Upper lobe of right lung (tissue), 1 donor: ENCODE results near the gene MARCO. TPM values are rescaled to one million over a fixed set of nuclear protein-coding genes. Genes with fewer than 3 reads are reported as not detected.
"Not testable (repeated sequence)": the region's sequence is repeated elsewhere in the genome, so short reads cannot be mapped to it uniquely, and the experiment has no call there.

Source experiments
- ATAC-seq: fragments of 200-7000 bp; cut with Tn5 transposase; one replicate; pipeline ENCODE4 v1.9.1; 2020; ENCODE audit warnings: mild to moderate bottlenecking, moderate library complexity
- DNase-seq: peaks from one replicate; pipeline ENCODE4 v3.0.0-alpha.2; 2020
- H3K27ac ChIP-seq: fragments of 200-600 bp; one replicate; pipeline ENCODE4 v1.8.0; 2022
- H3K27me3 ChIP-seq: fragments of 200-600 bp; one replicate; pipeline ENCODE4 v1.8.0; 2022; ENCODE audit warnings: mild to moderate bottlenecking
- H3K36me3 ChIP-seq: fragments of 200-600 bp; one replicate; pipeline ENCODE4 v1.8.0; 2022
- H3K4me1 ChIP-seq: fragments of 200-600 bp; one replicate; pipeline ENCODE4 v1.8.0; 2022
- H3K4me3 ChIP-seq: fragments of 200-600 bp; one replicate; pipeline ENCODE4 v1.8.0; 2022; ENCODE audit warnings: mild to moderate bottlenecking
- H3K9me3 ChIP-seq: fragments of 200-600 bp; one replicate; pipeline ENCODE4 v1.8.0; 2022
- intact Hi-C: fragments of 100-400 bp; cut with DNase I; formaldehyde crosslinking; loops from one replicate; pipeline ENCODE4 v1.11.0; 2022
- total RNA-seq: library from RNA; stranded (reverse); fragmentation: NEBNext Ultra II Directional; extraction: Animal tissue kit (Norgen Biotek cat#: 25700); gene quantifications from one replicate; pipeline ENCODE4 v1.2.1, GENCODE V29; 2021
- TF ChIP-seq, protein P1 (sequence below): fragments of 200-600 bp; IDR thresholded peaks from one replicate; pipeline ENCODE4 v1.8.0; 2022; ENCODE audit warnings: antibody characterized with exemption
- donor health status: DM: no; HTN: yes; CAD: no; lungs with severe emphysema.

MARCO gene
- total RNA-seq, 1 donor from 2014 or later: 165 TPM

DNA sequence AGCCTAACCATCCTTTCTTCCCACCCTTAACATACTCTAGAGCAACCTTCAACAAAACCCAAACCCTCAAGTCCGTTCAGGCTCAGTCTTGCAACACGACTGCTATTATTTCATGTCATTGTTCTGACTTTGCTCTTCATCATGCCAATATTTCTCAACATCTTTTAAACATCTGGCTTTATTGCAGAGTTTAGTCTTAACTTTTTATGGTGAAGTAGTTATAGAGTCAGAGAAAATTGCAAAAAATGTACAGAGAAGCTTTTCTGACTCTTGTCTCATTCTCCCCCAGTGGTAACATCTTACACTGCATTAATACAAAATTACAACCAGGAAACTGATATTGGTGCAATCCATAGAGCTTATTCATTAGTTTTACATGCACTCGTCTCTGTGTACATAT is 3.9 kb downstream of the MARCO start:
- ATAC-seq: peak; percentile 40

DNA sequence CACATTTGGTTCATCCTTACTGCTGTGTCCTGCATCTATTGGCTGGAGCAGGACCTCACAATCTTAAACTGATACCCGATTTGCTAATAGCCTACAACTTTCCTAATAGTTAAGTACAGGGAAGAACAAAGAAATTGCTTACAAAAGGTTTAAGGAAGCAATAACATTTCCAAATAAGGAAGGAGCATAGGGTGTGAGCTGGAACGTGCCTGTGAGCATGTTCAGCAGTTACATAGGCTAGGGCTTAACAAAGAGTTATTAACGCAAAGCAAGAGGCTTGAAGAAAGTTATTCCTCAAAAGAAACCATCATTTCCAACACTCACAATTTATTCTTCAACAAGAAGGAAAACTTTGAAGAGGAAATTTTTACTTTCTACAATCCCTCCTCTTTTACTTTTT is 6.3 kb downstream of the MARCO start:
- H3K36me3 ChIP-seq, H3K9me3 ChIP-seq, ATAC-seq, DNase-seq, H3K4me1 ChIP-seq, H3K27me3 ChIP-seq, intact Hi-C loops, H3K4me3 ChIP-seq, H3K27ac ChIP-seq: not testable (repeated sequence)

More for the DNA sequence above, 3.9 kb downstream of the MARCO start:
- Histone ChIP-seq H3K27ac (no peak overlapping the region), H3K27me3 (no peaks in the 10 kb centered on the region), H3K9me3 (no peaks in the 10 kb centered on the region), H3K4me1 (peaks cover 3% of the 10 kb centered on the region), H3K36me3 (no peaks in the 10 kb centered on the region), H3K4me3 (no peak overlapping the region)
- TF ChIP-seq, protein P1, sequence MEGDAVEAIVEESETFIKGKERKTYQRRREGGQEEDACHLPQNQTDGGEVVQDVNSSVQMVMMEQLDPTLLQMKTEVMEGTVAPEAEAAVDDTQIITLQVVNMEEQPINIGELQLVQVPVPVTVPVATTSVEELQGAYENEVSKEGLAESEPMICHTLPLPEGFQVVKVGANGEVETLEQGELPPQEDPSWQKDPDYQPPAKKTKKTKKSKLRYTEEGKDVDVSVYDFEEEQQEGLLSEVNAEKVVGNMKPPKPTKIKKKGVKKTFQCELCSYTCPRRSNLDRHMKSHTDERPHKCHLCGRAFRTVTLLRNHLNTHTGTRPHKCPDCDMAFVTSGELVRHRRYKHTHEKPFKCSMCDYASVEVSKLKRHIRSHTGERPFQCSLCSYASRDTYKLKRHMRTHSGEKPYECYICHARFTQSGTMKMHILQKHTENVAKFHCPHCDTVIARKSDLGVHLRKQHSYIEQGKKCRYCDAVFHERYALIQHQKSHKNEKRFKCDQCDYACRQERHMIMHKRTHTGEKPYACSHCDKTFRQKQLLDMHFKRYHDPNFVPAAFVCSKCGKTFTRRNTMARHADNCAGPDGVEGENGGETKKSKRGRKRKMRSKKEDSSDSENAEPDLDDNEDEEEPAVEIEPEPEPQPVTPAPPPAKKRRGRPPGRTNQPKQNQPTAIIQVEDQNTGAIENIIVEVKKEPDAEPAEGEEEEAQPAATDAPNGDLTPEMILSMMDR: no peak
- DNase-seq: no peak
- intact Hi-C loops: no loop called here

DNA sequence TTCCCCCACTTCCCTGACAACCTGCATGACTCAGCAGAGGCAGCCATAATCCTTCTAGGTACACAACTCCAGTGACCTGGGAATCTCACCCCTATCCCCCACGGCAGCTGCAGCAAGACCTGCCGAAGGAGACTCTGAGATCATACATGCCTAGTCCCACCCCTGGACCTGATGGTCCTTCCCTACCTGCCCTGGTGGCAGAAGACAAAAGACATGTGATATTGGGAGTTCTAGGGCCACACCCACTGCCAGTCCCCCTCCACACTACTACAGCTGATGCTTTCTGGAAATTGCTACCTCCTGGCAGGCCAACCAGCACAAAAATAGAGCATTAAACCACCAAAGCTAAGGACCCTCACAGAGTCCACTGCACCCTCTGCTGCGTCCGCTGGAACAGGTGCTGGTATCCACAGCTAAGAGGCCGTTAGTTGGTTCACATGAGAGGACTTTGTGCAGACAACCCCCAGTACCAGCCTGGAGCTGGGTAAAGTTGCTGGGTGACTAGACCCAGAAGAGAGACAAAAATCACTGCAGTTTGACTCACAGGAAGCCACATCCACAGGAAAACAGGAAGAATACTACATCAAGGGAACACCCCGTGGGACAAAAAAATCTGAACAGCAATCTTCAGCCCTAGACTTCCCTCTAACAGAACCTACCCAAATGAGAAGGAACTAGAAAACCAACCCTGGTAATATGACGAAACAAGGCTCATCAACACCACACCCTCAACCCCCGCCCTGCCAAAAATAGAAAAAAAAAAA is 12.5 kb downstream of the MARCO start:
- intact Hi-C loops: no loop called here
- ATAC-seq: peak; percentile 85

DNA sequence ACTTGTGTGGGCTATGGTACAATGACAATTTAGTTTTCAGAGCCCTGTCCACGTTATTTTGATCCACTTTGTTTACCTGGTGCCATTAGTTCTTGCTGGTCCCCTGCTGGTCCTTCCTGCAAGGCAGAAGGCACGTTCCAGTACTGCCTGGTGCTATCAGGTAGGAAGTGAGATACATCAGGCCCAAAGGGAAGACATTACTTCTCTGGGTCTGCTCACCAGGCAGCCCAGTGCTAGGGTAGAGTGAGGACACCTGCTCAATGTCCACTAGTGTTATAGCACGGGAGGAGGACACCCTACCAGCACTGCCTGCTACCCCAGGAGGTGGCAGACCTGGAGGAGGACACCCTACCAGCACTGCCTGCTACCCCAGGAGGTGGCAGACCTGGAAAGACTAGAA is 23.7 kb downstream of the MARCO start:
- H3K9me3 ChIP-seq: no peaks in the 10 kb centered on the region
- DNase-seq (no peak), ATAC-seq (no peak)
- no peaks in the 10 kb centered on the region for H3K27me3 ChIP-seq
- H3K4me1 ChIP-seq: peaks cover 16% of the 10 kb centered on the region
- H3K36me3 ChIP-seq: no peaks in the 10 kb centered on the region
- intact Hi-C loops: no loop called here
- H3K4me3 ChIP-seq: no peak overlapping the region
- no peak overlapping the region for H3K27ac ChIP-seq
- TF ChIP-seq, protein P1: no peak

More for the DNA sequence above, 12.5 kb downstream of the MARCO start:
- no peaks in the 10 kb centered on the region for H3K9me3 ChIP-seq
- TF ChIP-seq, protein P1: no peak
- peak overlapping the region; percentile 56 for H3K27ac ChIP-seq
- no peak overlapping the region for H3K4me3 ChIP-seq
- no peaks in the 10 kb centered on the region for H3K36me3 ChIP-seq
- no peaks in the 10 kb centered on the region for H3K27me3 ChIP-seq
- H3K4me1 ChIP-seq: no peaks in the 10 kb centered on the region
- DNase-seq: no peak

DNA sequence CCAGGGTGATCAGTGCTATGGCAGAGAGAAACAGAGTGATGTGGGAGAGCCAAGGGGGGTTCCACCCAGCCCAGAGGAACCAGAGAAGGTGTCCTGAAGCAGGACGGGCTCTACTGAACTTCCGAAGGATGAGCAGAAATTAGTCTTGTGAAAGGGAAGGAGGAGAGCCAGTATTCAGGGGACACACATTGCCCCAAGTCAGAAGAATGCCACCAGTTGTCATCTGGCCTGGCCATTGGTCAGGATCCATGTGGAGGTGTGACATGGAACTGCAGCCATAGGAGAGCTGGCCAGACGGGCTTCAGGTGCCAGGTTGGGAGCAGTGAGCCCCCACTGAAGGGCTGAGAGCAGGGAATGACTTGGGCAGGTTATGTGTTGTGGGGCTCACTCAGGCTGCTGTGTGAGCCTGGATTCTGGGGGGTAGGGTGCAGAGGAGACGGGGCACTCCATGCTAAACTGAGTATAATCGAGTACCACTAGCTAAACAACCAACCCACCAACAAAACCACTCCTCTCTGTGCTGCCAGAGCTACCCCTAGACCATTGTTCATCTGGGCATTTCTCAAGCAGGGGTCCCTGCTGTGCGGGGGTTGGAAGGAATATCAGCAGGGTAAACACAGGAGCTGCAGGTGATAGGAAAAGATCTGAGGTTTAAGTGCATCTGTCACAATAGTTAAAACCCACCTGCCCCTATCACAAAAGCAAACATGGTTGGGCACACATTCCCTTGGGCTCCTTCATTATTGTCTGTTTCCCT is 25.3 kb downstream of the MARCO start:
- Histone ChIP-seq H3K4me3 (no peak overlapping the region), H3K36me3 (no peaks in the 10 kb centered on the region), H3K4me1 (peaks cover 16% of the 10 kb centered on the region), H3K27me3 (no peaks in the 10 kb centered on the region), H3K9me3 (no peaks in the 10 kb centered on the region), H3K27ac (no peak overlapping the region)
- TF ChIP-seq, protein P1: no peak
- DNase-seq (no peak), ATAC-seq (no peak)
- intact Hi-C loops: no loop called here

DNA sequence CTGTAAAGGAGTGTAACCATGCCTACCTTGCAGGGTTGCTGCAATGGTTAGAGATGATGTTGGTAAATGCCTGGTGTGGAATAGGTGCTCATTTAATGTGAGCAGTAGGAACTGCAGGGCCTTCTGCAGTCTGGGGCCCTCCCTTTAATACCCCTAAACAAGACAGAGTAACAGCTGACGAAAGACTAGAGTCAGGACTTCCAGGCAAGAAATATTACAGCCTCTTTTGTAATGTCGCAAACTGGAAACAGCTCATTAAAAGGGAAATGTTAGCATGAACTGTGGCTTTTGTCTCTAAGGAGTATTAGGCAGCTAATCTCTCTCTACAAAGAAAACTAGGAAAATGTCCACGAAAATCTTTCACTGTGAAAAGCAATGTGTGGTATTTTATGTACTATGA is 26.0 kb downstream of the MARCO start:
- Histone ChIP-seq H3K9me3 (no peaks in the 10 kb centered on the region), H3K27ac (no peak overlapping the region), H3K4me1 (peaks cover 16% of the 10 kb centered on the region), H3K36me3 (no peaks in the 10 kb centered on the region), H3K4me3 (no peak overlapping the region), H3K27me3 (no peaks in the 10 kb centered on the region)
- TF ChIP-seq, protein P1: no peak
- intact Hi-C loops: no loop called here
- ATAC-seq (peak; percentile 31), DNase-seq (no peak)
